NK-92 (cell line): Measurements from ENCODE around the gene ZFP57.

Experiments used
- DNase-seq: peaks from one replicate; lab custom pipeline; 2025; ENCODE audit not compliant: unreplicated experiment; lab: John Stamatoyannopoulos, UW

ZFP57 gene

GRCh38 chr6:29680904-29681303 is at the start of gene ZFP57:
Gene ZFP57 (minus strand): TSS chr6:29681152. CDS start chr6:29677003, 4,149 bp downstream.
- DNase-seq: no peak

DNA sequence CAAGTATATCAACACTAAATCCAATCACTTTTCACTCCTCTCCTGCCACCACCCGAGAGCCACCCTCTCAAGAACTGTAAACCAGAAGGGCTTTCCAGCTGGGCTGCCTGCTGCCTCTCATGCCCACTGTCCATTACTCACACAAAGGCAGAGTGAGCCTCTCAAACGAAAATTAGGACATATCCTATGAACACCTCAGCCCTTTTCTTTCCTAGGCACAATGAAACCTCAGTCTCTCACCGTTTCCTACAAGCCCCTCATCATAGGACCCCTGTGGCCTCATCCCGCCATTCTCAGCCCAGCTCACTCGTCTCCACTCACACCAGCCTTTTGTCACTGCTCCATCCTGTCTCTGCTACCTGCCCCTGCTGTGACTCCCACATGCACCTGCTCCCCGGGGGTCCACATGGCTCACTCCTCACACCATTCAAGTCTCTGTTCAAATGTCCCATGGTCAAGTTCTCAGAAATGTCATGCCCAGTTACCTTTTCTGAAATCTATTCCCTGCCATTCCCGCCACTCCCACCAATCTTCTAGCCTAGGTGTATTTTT is 49.7 kb upstream of the ZFP57 start:
- no peak for DNase-seq

DNA sequence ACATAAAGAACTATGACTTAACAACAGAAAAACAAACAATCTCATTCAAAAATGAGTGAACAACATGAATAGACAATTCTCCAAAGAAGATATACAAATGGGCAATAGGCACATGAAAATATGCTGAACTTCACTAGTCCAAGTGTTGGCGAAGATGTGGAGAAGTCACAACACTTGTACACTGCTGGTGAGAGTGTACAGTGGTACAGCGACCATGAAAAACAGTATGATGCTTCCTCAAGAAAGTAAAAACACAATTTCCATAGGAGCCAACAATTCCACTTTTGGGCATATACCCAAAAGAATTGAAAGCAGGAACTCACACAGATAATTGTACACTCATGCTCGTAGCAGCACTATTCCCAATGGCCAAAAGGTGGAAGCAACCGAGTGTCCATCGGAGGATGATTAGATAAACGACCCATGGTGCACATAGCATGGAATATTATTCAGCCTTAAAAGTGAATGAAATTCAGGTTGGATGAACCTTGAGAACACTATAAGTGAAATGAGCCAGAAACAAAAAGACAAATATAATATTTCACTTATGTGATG is 48.9 kb upstream of the ZFP57 start:
- no peak for DNase-seq

- DNase-seq: no peak
These were observed 47.9 kb upstream of the ZFP57 start for GRCh38 chr6:29728875-29729270.

DNA sequence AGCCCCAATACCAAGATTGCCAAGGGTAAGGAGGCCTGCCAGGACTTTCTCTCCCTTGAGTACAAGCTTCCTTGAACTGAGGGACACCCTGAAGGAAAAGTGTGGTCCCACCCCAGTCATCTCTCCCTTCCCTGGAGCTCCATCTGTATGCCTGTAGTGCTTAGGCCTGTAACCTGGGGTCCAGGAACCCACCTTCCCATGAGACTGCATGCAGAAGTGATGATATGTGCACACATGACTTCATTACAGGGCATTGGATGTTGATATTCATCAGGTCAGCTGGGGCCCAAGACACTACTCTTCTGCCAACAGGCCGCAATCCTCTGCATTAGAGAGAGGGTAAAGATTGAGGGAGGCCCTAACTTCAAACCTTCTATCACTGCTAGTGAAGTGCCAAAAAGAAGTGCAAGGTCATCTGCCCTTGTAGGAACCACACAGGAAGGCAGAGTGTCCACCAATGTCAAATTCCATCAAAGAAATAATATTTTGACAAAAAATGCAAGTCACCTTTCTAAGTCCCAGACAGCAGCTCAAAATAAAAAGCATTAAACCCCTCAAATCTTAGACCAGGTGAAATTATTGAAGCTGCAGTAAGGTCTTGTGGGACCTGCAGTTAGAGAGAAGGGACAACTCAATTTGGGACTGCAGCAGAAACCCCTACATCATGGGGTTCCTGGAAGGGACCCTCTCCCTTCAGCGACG is 47.4 kb upstream of the ZFP57 start:
- no peak for DNase-seq

DNA sequence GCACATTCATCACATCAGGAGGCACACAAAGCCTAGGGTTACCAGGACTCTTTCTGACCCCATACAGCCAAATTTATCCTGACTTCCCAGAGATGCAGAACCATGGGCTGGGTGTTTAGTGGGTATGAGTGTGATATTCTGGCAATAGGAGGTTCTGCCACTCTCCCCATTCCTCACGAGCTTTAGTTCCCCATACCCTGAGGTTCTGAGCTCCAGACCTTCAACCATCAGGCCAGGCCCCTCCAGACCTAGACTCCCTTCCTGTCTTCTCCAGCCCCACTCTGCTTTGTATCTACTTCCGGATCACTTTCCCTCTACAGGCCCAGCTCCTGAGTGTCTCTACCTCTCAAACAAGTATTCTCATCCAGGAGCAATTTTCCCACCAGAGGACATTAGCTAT is 46.7 kb upstream of the ZFP57 start:
- DNase-seq: no peak

DNA sequence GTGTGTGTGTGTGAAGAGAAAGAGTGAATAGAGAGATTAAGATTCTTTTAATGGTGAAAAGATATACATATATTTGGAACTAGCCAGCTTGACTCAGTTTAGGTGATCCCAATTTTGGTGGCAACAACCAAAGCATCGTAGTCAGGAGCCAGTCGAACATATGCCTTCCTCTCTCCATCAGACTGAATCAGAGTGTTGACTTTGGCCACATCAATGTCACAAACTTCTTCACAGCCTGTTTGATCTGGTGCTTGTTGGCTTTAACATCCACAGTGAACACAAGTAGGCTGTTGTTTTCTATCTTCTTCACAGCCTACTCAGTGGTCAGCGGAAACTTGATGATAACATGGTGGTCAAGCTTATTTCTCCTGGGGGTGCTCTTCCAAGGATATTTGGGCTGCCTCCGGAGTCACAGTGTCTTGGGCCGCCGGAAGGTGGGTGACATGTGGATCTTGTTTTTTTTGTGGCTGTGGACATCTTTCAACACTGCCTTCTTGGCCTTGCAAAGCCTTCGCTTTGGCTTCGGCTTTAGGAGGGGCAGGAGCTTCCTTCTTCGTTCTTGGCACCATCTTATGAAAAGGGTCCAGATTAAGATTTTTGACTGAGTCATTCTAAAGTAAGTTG is 45.7 kb upstream of the ZFP57 start:
- DNase-seq: no peak

DNA sequence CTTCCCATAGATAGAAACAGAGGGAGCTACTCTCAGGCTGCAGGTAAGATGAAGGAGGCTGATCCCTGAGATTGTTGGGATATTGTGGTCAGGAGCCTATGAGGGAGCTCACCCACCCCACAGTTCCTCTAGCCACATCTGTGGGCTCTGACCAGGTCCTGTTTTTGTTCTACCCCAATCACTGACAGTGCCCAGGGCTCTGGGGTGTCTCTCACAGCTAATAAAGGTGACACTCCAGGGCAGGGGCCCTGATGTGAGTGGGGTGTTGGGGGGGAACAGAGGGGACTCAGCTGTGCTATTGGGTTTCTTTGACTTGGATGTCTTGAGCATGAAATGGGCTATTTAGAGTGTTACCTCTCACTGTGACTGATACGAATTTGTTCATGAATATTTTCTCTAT is 45.0 kb upstream of the ZFP57 start:
- DNase-seq: no peak

DNA sequence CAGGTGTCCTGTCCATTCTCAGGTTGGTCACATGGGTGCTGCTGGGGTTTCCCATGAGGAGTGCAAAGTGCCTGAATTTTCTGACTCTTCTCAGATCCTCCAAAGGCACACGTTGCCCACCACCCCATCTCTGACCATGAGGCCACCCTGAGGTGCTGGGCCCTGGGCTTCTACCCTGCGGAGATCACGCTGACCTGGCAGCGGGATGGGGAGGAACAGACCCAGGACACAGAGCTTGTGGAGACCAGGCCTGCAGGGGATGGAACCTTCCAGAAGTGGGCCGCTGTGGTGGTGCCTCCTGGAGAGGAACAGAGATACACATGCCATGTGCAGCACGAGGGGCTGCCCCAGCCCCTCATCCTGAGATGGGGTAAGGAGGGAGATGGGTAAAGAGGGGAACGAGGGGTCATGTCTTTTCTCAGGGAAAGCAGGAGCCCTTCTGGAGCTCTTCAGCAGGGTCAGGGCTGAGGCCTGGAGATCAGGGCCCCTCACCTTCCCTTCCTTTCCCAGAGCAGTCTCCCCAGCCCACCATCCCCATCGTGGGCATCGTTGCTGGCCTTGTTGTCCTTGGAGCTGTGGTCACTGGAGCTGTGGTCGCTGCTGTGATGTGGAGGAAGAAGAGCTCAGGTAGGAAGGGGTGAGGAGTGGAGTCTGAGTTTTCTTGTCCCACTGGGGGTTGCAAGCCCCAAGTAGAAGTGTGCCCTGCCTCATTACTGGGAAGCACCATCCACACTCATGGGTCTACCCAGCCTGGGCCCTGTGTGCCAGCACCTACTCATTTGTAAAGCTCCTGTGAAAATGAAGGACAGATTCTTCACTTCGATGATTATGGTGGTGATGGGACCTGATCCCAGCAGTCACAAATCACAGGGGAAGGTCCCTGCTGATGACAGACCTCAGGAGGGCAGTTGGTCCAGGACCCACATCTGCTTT is 44.3 kb upstream of the ZFP57 start:
- DNase-seq: no peak

GRCh38 chr6:29723666-29724588 is 43.0 kb upstream of the ZFP57 start:
- peak; percentile 8 for DNase-seq

DNA sequence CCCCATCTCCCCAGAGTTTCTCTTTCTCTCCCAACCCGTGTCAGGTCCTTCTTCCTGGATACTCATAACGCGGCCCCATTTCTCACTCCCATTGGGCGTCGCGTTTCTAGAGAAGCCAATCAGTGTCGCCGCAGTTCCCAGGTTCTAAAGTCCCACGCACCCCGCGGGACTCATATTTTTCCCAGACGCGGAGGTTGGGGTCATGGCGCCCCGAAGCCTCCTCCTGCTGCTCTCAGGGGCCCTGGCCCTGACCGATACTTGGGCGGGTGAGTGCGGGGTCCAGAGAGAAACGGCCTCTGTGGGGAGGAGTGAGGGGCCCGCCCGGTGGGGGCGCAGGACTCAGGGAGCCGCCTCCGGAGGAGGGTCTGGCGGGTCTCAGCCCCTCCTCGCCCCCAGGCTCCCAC is 42.3 kb upstream of the ZFP57 start, which contains the start of gene HLA-F:
HLA-F (plus strand) TSS at position 173 of the 404 bp plus-strand sequence; CDS start at position 203, 30 bp downstream.
- peak; percentile 36 for DNase-seq

DNA sequence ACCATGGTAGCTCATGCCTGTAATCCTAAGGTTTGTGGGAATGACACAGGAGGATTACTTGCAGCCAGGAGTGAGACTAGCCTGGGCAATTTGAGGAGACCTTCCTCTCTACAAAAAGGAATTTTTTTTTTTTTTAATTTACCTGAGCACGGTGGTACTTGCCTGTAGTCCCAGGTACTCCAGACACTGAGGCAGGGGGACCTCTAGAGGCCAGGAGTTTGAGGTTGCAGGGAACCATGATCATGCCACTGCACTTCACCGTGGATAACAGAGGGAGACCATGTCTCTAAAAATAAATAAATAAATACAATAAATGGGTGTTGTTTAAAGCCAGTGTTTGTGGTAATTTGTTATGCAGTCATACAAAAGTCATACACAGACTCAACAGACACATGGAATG is 39.9 kb upstream of the ZFP57 start:
- DNase-seq: no peak

- DNase-seq: no peak
These were observed 29.5 kb upstream of the ZFP57 start for GRCh38 chr6:29710281-29710941.

GRCh38 chr6:29709188-29709587 is 28.2 kb upstream of the ZFP57 start:
- no peak for DNase-seq

- DNase-seq: peak; percentile 24
These were observed 27.7 kb upstream of the ZFP57 start for GRCh38 chr6:29708432-29709179.

- no peak for DNase-seq
These were observed 24.7 kb upstream of the ZFP57 start for GRCh38 chr6:29705389-29706231.

GRCh38 chr6:29702519-29703103 is 21.7 kb upstream of the ZFP57 start:
- no peak for DNase-seq
